NCI-H128 (cell line): ENCODE data around the gene MSTN.

Experiments used
- DNase-seq: peaks from one replicate; lab custom pipeline; 2025; ENCODE audit not compliant: unreplicated experiment; lab: John Stamatoyannopoulos, UW

Gene MSTN

GRCh38 chr2:190062601-190063000, at the start of gene MSTN:
Gene MSTN, minus strand, starts transcription at chr2:190062729. Its CDS starts 133 bp downstream, at chr2:190062596.
- DNase-seq, result no peak

GRCh38 chr2:190111166-190111565, 48.6 kb upstream of the MSTN start:
- no peak for DNase-seq

- DNase-seq, result no peak
These were observed 48.2 kb upstream of the MSTN start for GRCh38 chr2:190110699-190111098.

- no peak for DNase-seq
These were observed 47.6 kb upstream of the MSTN start for GRCh38 chr2:190110131-190110530.

- no peak for DNase-seq
These were observed 44.9 kb upstream of the MSTN start for GRCh38 chr2:190107409-190107808.

GRCh38 chr2:190106783-190107182, 44.3 kb upstream of the MSTN start:
- DNase-seq, result no peak

- no peak for DNase-seq
These were observed 43.0 kb upstream of the MSTN start for GRCh38 chr2:190105554-190105953.

GRCh38 chr2:190103144-190103543, 40.6 kb upstream of the MSTN start:
- no peak for DNase-seq

GRCh38 chr2:190099890-190100697, 37.6 kb upstream of the MSTN start:
- no peak for DNase-seq

GRCh38 chr2:190098851-190099250, 36.3 kb upstream of the MSTN start:
- DNase-seq, result no peak

GRCh38 chr2:190097115-190097514, 34.6 kb upstream of the MSTN start:
- no peak for DNase-seq

GRCh38 chr2:190094316-190094871, 31.9 kb upstream of the MSTN start:
- no peak for DNase-seq

- DNase-seq, result no peak
These were observed 31.3 kb upstream of the MSTN start for GRCh38 chr2:190093793-190094192.

- DNase-seq, result no peak
These were observed 27.6 kb upstream of the MSTN start for GRCh38 chr2:190090148-190090547.

- DNase-seq, result peak; percentile 21
These were observed 26.4 kb upstream of the MSTN start for GRCh38 chr2:190088917-190089316.

- DNase-seq, result no peak
These were observed 22.2 kb upstream of the MSTN start for GRCh38 chr2:190084704-190085103.

- no peak for DNase-seq
These were observed 19.6 kb upstream of the MSTN start for GRCh38 chr2:190082118-190082517.

GRCh38 chr2:190080527-190081049, 18.1 kb upstream of the MSTN start:
- no peak for DNase-seq

GRCh38 chr2:190079160-190079559, 16.6 kb upstream of the MSTN start:
- DNase-seq, result no peak

- no peak for DNase-seq
These were observed 13.1 kb upstream of the MSTN start for GRCh38 chr2:190075623-190076022.

GRCh38 chr2:190069936-190070696, 7.6 kb upstream of the MSTN start:
- no peak for DNase-seq

GRCh38 chr2:190068764-190069163, 6.2 kb upstream of the MSTN start:
- DNase-seq, result no peak
